CD4-positive, alpha-beta memory T cell (primary cell): ENCODE data around the gene CALHM4. TPM values are rescaled to one million over a fixed set of nuclear protein-coding genes. Genes with fewer than 3 reads are reported as not detected.

Source experiments
- CTCF ChIA-PET: fragments of 350-600 bp; sonication (Branson Sonifier 250); formaldehyde crosslinking; loops from one replicate; lab custom pipeline; 2021; ENCODE audit warnings: inconsistent platforms; ENCODE audit not compliant: partially characterized antibody; lab: Charles Lee
- POLR2A ChIA-PET: fragments of 350-600 bp; sonication (Branson Sonifier 250); formaldehyde crosslinking; loops from one replicate; lab custom pipeline; 2021; ENCODE audit not compliant: partially characterized antibody; lab: Charles Lee
- DNase-seq, 5 donors: peaks; one replicate each; pipeline versions ENCODE4 v3.0.0 to v3.0.0-alpha.2; 2020 to 2022; ENCODE audit warnings: mixed read lengths in 1 of 5
- H3K27ac ChIP-seq: one replicate; pipeline ENCODE4 v1.7.0; 2013; ENCODE audit warnings: low read depth, low read length
- H3K27me3 ChIP-seq: 2 replicates; pipeline ENCODE4 v1.7.0; 2013; ENCODE audit warnings: mild to moderate bottlenecking, low read length, moderate library complexity; ENCODE audit not compliant: insufficient read depth
- H3K36me3 ChIP-seq: 2 replicates; pipeline ENCODE4 v1.7.0; 2013; ENCODE audit warnings: mild to moderate bottlenecking, low read length, moderate library complexity; ENCODE audit not compliant: insufficient read depth
- H3K4me1 ChIP-seq: 2 replicates; pipeline ENCODE4 v1.7.0; 2013; ENCODE audit warnings: mild to moderate bottlenecking, low read length, moderate library complexity; ENCODE audit not compliant: insufficient read depth
- H3K4me3 ChIP-seq, 2 donors: one replicate each; pipeline ENCODE4 v1.7.0; 2013; ENCODE audit warnings: low read length in 2 of 2, mild to moderate bottlenecking in 1 of 2
- H3K9me3 ChIP-seq, 2 donors: one replicate each; pipeline ENCODE4 v1.7.0; 2013; ENCODE audit warnings: low read length in 2 of 2, control low read depth in 1 of 2; ENCODE audit not compliant: control insufficient read depth in 1 of 2
- H3K27ac Mint-ChIP-seq, 7 donors: one replicate each; pipeline ENCODE4 v1.8.0; 2020 to 2021; ENCODE audit warnings: mixed read lengths in 7 of 7, mild to moderate bottlenecking in 6 of 7, inconsistent platforms in 3 of 7, moderate library complexity in 3 of 7
- H3K27me3 Mint-ChIP-seq, 2 donors: one replicate each; pipeline ENCODE4 v1.8.0; 2020 to 2021; ENCODE audit warnings: mixed read lengths in 2 of 2
- H3K36me3 Mint-ChIP-seq, 2 donors: one replicate each; pipeline ENCODE4 v1.8.0; 2020 to 2021; ENCODE audit warnings: mixed read lengths in 2 of 2, inconsistent platforms in 1 of 2, mild to moderate bottlenecking in 1 of 2
- H3K4me1 Mint-ChIP-seq, 4 donors: one replicate each; pipeline ENCODE4 v1.8.0; 2020 to 2021; ENCODE audit warnings: mixed read lengths in 4 of 4, mild to moderate bottlenecking in 1 of 4
- H3K4me3 Mint-ChIP-seq, 8 donors: one replicate each; pipeline ENCODE4 v1.8.0; 2020 to 2021; ENCODE audit warnings: mixed read lengths in 8 of 8, mild to moderate bottlenecking in 7 of 8, moderate library complexity in 6 of 8, inconsistent platforms in 3 of 8
- H3K9me3 Mint-ChIP-seq, 8 donors: one replicate each; pipeline ENCODE4 v1.8.0; 2020 to 2021; ENCODE audit warnings: mixed read lengths in 8 of 8, mild to moderate bottlenecking in 5 of 8, inconsistent platforms in 3 of 8, moderate library complexity in 1 of 8
- intact Hi-C: fragments of 100-400 bp; cut with micrococcal nuclease; formaldehyde crosslinking; loops from one replicate; pipeline ENCODE4 v1.15.1; 2023
- polyA plus RNA-seq, 2 donors: library from polyadenylated mRNA; unstranded; fragments of 300-500 nt; fragmentation: Illumina TruSeq; gene quantifications; one replicate each; pipeline ENCODE4 v1.2.3, GENCODE V29; 2021
- total RNA-seq, 2 experiments: library from RNA; stranded (reverse); gene quantifications; one replicate each; pipeline ENCODE4 v1.2.3, GENCODE V29; 2021

CALHM4 gene
- total and polyA plus RNA-seq, 4 experiments from 2014 or later, result not detected

GRCh38 chr6:116542426-116542825 lies 11.1 kb upstream of the CALHM4 start:
- no peak for DNase-seq
- H3K9me3 Mint-ChIP-seq, result no peaks in the 10 kb centered on the region
- H3K4me3 Mint-ChIP-seq, result no peak overlapping the region
- H3K27ac ChIP-seq, result no peak overlapping the region
- H3K27ac Mint-ChIP-seq, result no peak overlapping the region
- H3K4me1 Mint-ChIP-seq, result no peaks in the 10 kb centered on the region
- no peaks in the 10 kb centered on the region for H3K27me3 ChIP-seq
- ChIA-PET CTCF (interaction anchor here (0.9 to 3.2 kb wide), 6 partner anchors 9 to 274 kb away, joined by 4 to 26 read pairs (median 8); partner anchors contain the start of gene RWDD1), POLR2A (no interaction called here)
- H3K9me3 ChIP-seq, result no peaks in the 10 kb centered on the region
- no peaks in the 10 kb centered on the region for H3K36me3 ChIP-seq
- H3K4me1 ChIP-seq, result no peaks in the 10 kb centered on the region
- no peak overlapping the region for H3K4me3 ChIP-seq
- H3K36me3 Mint-ChIP-seq, result no peaks in the 10 kb centered on the region
- H3K27me3 Mint-ChIP-seq, result peaks cover 19 to 22% of the 10 kb centered on the region in 2 donors
- intact Hi-C loops, result no loop called here

- intact Hi-C loops, result no loop called here
- Mint-ChIP-seq H3K27ac (no peak overlapping the region), H3K36me3 (no peaks in the 10 kb centered on the region), H3K27me3 (peaks cover 19 to 22% of the 10 kb centered on the region in 2 donors), H3K9me3 (no peaks in the 10 kb centered on the region), H3K4me3 (no peak overlapping the region), H3K4me1 (no peaks in the 10 kb centered on the region)
- Histone ChIP-seq H3K27me3 (no peaks in the 10 kb centered on the region), H3K4me3 (no peak overlapping the region), H3K36me3 (no peaks in the 10 kb centered on the region), H3K4me1 (no peaks in the 10 kb centered on the region), H3K9me3 (no peaks in the 10 kb centered on the region), H3K27ac (no peak overlapping the region)
- DNase-seq, result no peak
- ChIA-PET CTCF (interaction anchor here (2.3 to 3.2 kb wide), 3 partner anchors 10 to 20 kb away, joined by 7 to 26 read pairs (median 12); no protein-coding TSS in a partner anchor), POLR2A (interaction anchor here (1.5 kb wide), 1 partner anchor 28 kb away, joined by 5 read pairs; the partner anchor contains the start of gene RWDD1)
These were observed 10.4 kb upstream of the CALHM4 start for GRCh38 chr6:116543149-116543548.

- Mint-ChIP-seq H3K36me3 (no peaks in the 10 kb centered on the region), H3K27ac (no peak within 1 kb of the TSS), H3K27me3 (peaks cover 18 to 19% of the 10 kb centered on the region in 2 donors), H3K4me1 (no peaks in the 10 kb centered on the region), H3K9me3 (no peaks in the 10 kb centered on the region), H3K4me3 (no peak within 1 kb of the TSS)
- Histone ChIP-seq H3K36me3 (no peaks in the 10 kb centered on the region), H3K4me3 (no peak within 1 kb of the TSS), H3K4me1 (no peaks in the 10 kb centered on the region), H3K27me3 (no peaks in the 10 kb centered on the region), H3K27ac (no peak within 1 kb of the TSS), H3K9me3 (no peaks in the 10 kb centered on the region)
- no peak for DNase-seq
- CTCF ChIA-PET, result interaction anchor here (0.6 to 1.8 kb wide), 3 partner anchors 10 to 19 kb away, joined by 3 to 4 read pairs (median 3); no protein-coding TSS in a partner anchor
- POLR2A ChIA-PET, result no interaction called here
- intact Hi-C loops, result no loop called here
These were observed 7.9 kb upstream of the CALHM4 start, which contains the start of gene TRAPPC3L for GRCh38 chr6:116545651-116546050. Gene TRAPPC3L (minus strand): TSS chr6:116545684. CDS start chr6:116545514, 170 bp downstream.

GRCh38 chr6:116547358-116547757 lies 6.2 kb upstream of the CALHM4 start:
- no peaks in the 10 kb centered on the region for H3K9me3 ChIP-seq
- no peaks in the 10 kb centered on the region for H3K27me3 ChIP-seq
- no peaks in the 10 kb centered on the region for H3K4me1 ChIP-seq
- H3K27ac ChIP-seq, result no peak overlapping the region
- intact Hi-C loops, result no loop called here
- Mint-ChIP-seq H3K4me1 (no peaks in the 10 kb centered on the region), H3K36me3 (no peaks in the 10 kb centered on the region), H3K4me3 (no peak overlapping the region), H3K9me3 (no peaks in the 10 kb centered on the region), H3K27ac (no peak overlapping the region), H3K27me3 (peaks cover 12 to 22% of the 10 kb centered on the region in 2 donors)
- no peaks in the 10 kb centered on the region for H3K36me3 ChIP-seq
- H3K4me3 ChIP-seq, result no peak overlapping the region
- CTCF ChIA-PET, result interaction anchor here (1.8 kb wide), 1 partner anchor 12 kb away, joined by 4 read pairs; no protein-coding TSS in a partner anchor
- POLR2A ChIA-PET, result no interaction called here
- no peak for DNase-seq

- H3K27ac Mint-ChIP-seq, result no peak overlapping the region
- CTCF ChIA-PET, result interaction anchor here (0.9 to 1.6 kb wide), 3 partner anchors 10 to 16 kb away, joined by 3 to 5 read pairs (median 4); no protein-coding TSS in a partner anchor
These were observed 2.8 kb upstream of the CALHM4 start for GRCh38 chr6:116550796-116551195.

GRCh38 chr6:116556065-116556464 lies 2.5 kb downstream of the CALHM4 start:
- Histone ChIP-seq H3K4me1 (no peaks in the 10 kb centered on the region), H3K9me3 (no peaks in the 10 kb centered on the region), H3K4me3 (no peak overlapping the region), H3K36me3 (no peaks in the 10 kb centered on the region), H3K27ac (no peak overlapping the region), H3K27me3 (peaks cover 4% of the 10 kb centered on the region)
- H3K27ac Mint-ChIP-seq, result no peak overlapping the region
- POLR2A ChIA-PET, result no interaction called here
- H3K36me3 Mint-ChIP-seq, result no peaks in the 10 kb centered on the region
- no peaks in the 10 kb centered on the region for H3K4me1 Mint-ChIP-seq
- no peak overlapping the region for H3K4me3 Mint-ChIP-seq
- CTCF ChIA-PET, result interaction anchor here (1.5 to 3.8 kb wide), 3 partner anchors 15 to 268 kb away, joined by 3 to 27 read pairs (median 7); no protein-coding TSS in a partner anchor
- intact Hi-C loops, result no loop called here
- no peaks in the 10 kb centered on the region for H3K9me3 Mint-ChIP-seq
- DNase-seq, result no peak
- peaks cover 8 to 19% of the 10 kb centered on the region in 2 donors for H3K27me3 Mint-ChIP-seq

More at GRCh38 chr6:116550796-116551195, 2.8 kb upstream of the CALHM4 start:
- no peak overlapping the region for H3K4me3 Mint-ChIP-seq
- Histone ChIP-seq H3K9me3 (no peaks in the 10 kb centered on the region), H3K4me1 (no peaks in the 10 kb centered on the region), H3K36me3 (no peaks in the 10 kb centered on the region), H3K4me3 (no peak overlapping the region), H3K27ac (no peak overlapping the region), H3K27me3 (peaks cover 4% of the 10 kb centered on the region)
- H3K36me3 Mint-ChIP-seq, result no peaks in the 10 kb centered on the region
- no peaks in the 10 kb centered on the region for H3K9me3 Mint-ChIP-seq
- peaks cover 10 to 23% of the 10 kb centered on the region in 2 donors for H3K27me3 Mint-ChIP-seq
- intact Hi-C loops, result no loop called here
- H3K4me1 Mint-ChIP-seq, result no peaks in the 10 kb centered on the region
- no peak for DNase-seq
- POLR2A ChIA-PET, result no interaction called here

- Histone ChIP-seq H3K9me3 (no peaks in the 10 kb centered on the region), H3K27me3 (peaks cover 4% of the 10 kb centered on the region), H3K4me1 (no peaks in the 10 kb centered on the region), H3K27ac (no peak overlapping the region), H3K4me3 (no peak overlapping the region), H3K36me3 (no peaks in the 10 kb centered on the region)
- ChIA-PET POLR2A (no interaction called here), CTCF (interaction anchor here (0.6 to 3.8 kb wide), 5 partner anchors 8 to 408 kb away, joined by 3 to 27 read pairs (median 3); no protein-coding TSS in a partner anchor)
- no peak for DNase-seq
- no peaks in the 10 kb centered on the region for H3K36me3 Mint-ChIP-seq
- intact Hi-C loops, result no loop called here
- no peak overlapping the region for H3K27ac Mint-ChIP-seq
- H3K4me3 Mint-ChIP-seq, result no peak overlapping the region
- peaks cover 12 to 21% of the 10 kb centered on the region in 2 donors for H3K27me3 Mint-ChIP-seq
- peaks cover 0 to 2% (median 1%) of the 10 kb centered on the region in 4 donors for H3K4me1 Mint-ChIP-seq
- H3K9me3 Mint-ChIP-seq, result no peaks in the 10 kb centered on the region
These were observed 3.4 kb downstream of the CALHM4 start for GRCh38 chr6:116556814-116557415.
